Mesendoderm (in vitro differentiated cells): ENCODE measurements around the gene RTL5. TPM values are rescaled to one million over a fixed set of nuclear protein-coding genes. Genes with fewer than 3 reads are reported as not detected.
"Not testable (repeated sequence)": the region's sequence is repeated elsewhere in the genome, so short reads cannot be mapped to it uniquely, and the experiment has no call there.

ENCODE experiments used
- DNase-seq: peaks from one replicate; pipeline ENCODE4 v3.0.0; 2013
- H2AK5ac ChIP-seq: 2 replicates; pipeline ENCODE4 v1.6.1; 2013; ENCODE audit warnings: low read length, inconsistent platforms
- H2BK120ac ChIP-seq: 2 replicates; pipeline ENCODE4 v1.6.1; 2013; ENCODE audit warnings: low read depth, mild to moderate bottlenecking, low read length, moderate library complexity, mixed read lengths
- H2BK15ac ChIP-seq: replicated peaks from 2 replicates; pipeline ENCODE4 v1.6.1; 2013; ENCODE audit warnings: low read depth, mild to moderate bottlenecking, moderate library complexity
- H2BK5ac ChIP-seq: 2 replicates; pipeline ENCODE4 v1.6.1; 2013; ENCODE audit warnings: low read length, inconsistent platforms
- H3K18ac ChIP-seq: 2 replicates; pipeline ENCODE4 v1.6.1; 2013; ENCODE audit warnings: mild to moderate bottlenecking, low read length, mixed read lengths
- H3K23ac ChIP-seq: one replicate; pipeline ENCODE4 v1.6.1; 2013; ENCODE audit warnings: low read length
- H3K27ac ChIP-seq: 2 replicates; pipeline ENCODE4 v1.5.1; 2013; ENCODE audit warnings: low read depth, mild to moderate bottlenecking, inconsistent platforms, low read length, moderate library complexity
- H3K27me3 ChIP-seq: 2 replicates; pipeline ENCODE4 v1.6.1; 2013; ENCODE audit warnings: low read length, control low read depth, mild to moderate bottlenecking, inconsistent platforms; ENCODE audit not compliant: insufficient read depth, poor library complexity
- H3K36me3 ChIP-seq: 2 replicates; pipeline ENCODE4 v1.6.1; 2013; ENCODE audit warnings: low read length, inconsistent platforms; ENCODE audit not compliant: control insufficient read depth, insufficient read depth
- H3K4ac ChIP-seq: one replicate; pipeline ENCODE4 v1.6.1; 2013; ENCODE audit warnings: low read depth, mild to moderate bottlenecking, low read length, moderate library complexity
- H3K4me1 ChIP-seq: 2 replicates; pipeline ENCODE4 v1.6.1; 2013; ENCODE audit warnings: low read depth, low read length, inconsistent platforms; ENCODE audit not compliant: control insufficient read depth
- H3K4me2 ChIP-seq: 2 replicates; pipeline ENCODE4 v1.6.1; 2013; ENCODE audit warnings: low read length
- H3K4me3 ChIP-seq: 2 replicates; pipeline ENCODE4 v1.5.1; 2013; ENCODE audit warnings: mild to moderate bottlenecking, low read length
- H3K56ac ChIP-seq: one replicate; pipeline ENCODE4 v1.6.1; 2013; ENCODE audit warnings: low read length
- H3K79me1 ChIP-seq: 2 replicates; pipeline ENCODE4 v1.6.1; 2013; ENCODE audit warnings: low read length, inconsistent platforms
- H3K79me2 ChIP-seq: 2 replicates; pipeline ENCODE4 v1.6.1; 2013; ENCODE audit warnings: mild to moderate bottlenecking, low read length; ENCODE audit not compliant: control insufficient read depth, insufficient read depth
- H3K9ac ChIP-seq: 2 replicates; pipeline ENCODE4 v1.6.1; 2013; ENCODE audit warnings: low read length, inconsistent platforms
- H4K5ac ChIP-seq: one replicate; pipeline ENCODE4 v1.6.1; 2013; ENCODE audit warnings: low read length
- H4K8ac ChIP-seq: one replicate; pipeline ENCODE4 v1.6.1; 2013; ENCODE audit warnings: low read depth, mild to moderate bottlenecking, control low read depth, low read length, moderate library complexity
- WGBS: extraction: QIAGEN DNeasy Blood & Tissue Kit; methylation state at CpG from one replicate; pipeline ENCODE4 v1.1.7; 2013; ENCODE audit warnings: low lambda C conversion rate, missing lambda C conversion rate; ENCODE audit not compliant: insufficient coverage; ENCODE audit errors: extremely low coverage; 5-methylcytosine and 5-hydroxymethylcytosine counted together
- polyA plus RNA-seq, 2 experiments: library from polyadenylated mRNA; stranded (reverse); fragments of 200-250 nt; gene quantifications; one replicate each; pipeline ENCODE4 v1.2.3, GENCODE V29; 2013

RTL5 gene
- polyA plus RNA-seq (2013, experiment 1 of 2) = 2.7 TPM
- 2.7 TPM for polyA plus RNA-seq (2013, experiment 2 of 2)

DNA sequence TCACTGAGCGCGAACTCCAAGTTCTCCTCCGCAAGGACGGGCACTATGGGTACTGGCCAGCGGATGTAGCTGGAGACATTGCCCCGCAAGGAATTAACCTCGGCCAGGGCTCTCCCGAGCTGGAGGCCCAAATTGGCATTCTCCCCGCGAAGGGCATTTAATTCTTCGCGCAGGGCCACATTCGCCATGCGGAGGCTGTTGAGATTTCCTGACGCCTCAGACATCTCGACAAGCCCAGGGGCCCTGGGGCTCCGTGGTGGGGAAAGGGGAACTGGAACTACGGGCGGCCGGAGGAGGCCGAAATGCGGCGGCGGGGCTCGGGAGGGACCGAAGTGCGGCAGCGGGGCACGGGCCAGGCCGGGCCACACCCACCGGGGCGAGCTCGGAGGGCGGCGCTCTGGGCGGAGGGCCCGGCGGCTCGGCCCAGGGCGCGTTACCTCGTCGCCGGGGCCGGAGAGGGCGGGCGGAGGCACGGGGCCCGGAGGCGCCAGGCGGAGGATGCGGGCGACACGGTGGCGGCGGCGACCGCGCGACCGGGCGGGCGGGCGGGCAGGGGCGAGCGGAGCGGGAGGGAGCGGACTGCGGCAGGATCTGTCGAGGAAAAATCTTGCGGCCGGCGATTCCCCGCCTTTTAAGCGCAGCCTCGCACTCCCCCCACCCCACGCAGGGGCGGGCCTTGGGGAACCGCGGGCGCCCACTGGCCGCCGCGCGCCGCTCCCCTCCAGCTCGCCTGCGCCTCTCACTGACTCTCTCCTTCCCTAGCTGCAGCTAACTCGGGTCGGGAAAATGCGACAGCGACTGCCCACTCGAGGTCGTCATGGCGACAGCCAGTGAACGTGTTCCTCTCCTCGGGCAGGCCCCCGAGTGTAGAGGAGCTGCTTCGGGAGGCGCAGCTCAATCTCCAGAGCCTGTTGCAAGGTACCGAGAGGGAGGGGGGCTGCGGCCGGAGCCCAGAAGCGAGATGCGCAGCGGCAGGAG is at the start of gene RTL5:
Gene RTL5, minus strand, starts transcription at position 599 of the 978 bp plus-strand sequence.
- Histone ChIP-seq H3K9ac (peak within 1 kb of the TSS; percentile 68), H3K4me2 (peak within 1 kb of the TSS; percentile 61), H3K79me1 (no peaks in the 10 kb centered on the region), H3K4me3 (peak within 1 kb of the TSS; percentile 34), H2BK120ac (no peak within 1 kb of the TSS), H4K8ac (no peak within 1 kb of the TSS), H3K4ac (no peak within 1 kb of the TSS), H2BK5ac (no peak within 1 kb of the TSS), H2AK5ac (no peak within 1 kb of the TSS), H3K23ac (no peak within 1 kb of the TSS), H3K27ac (no peak within 1 kb of the TSS), H3K36me3 (no peaks in the 10 kb centered on the region), H2BK15ac (no peak within 1 kb of the TSS), H3K4me1 (no peaks in the 10 kb centered on the region), H4K5ac (no peak within 1 kb of the TSS), H3K56ac (peak within 1 kb of the TSS; percentile 76), H3K79me2 (no peaks in the 10 kb centered on the region), H3K27me3 (no peaks in the 10 kb centered on the region), H3K18ac (peak within 1 kb of the TSS; percentile 56)
- DNase-seq = peak; percentile 94
- WGBS = no CpG with 5 or more reads among the region's 106 CpGs

GRCh38 chrX:72180539-72180938 is 48.8 kb upstream of the RTL5 start:
- H2BK15ac ChIP-seq = no peak overlapping the region
- H2BK5ac ChIP-seq = no peak overlapping the region
- H3K9ac ChIP-seq = no peak overlapping the region
- H4K5ac ChIP-seq = no peak overlapping the region
- no peak overlapping the region for H2BK120ac ChIP-seq
- H3K27ac ChIP-seq = no peak overlapping the region
- H3K27me3 ChIP-seq = no peaks in the 10 kb centered on the region
- no peaks in the 10 kb centered on the region for H3K36me3 ChIP-seq
- H3K4me1 ChIP-seq = peaks cover 2% of the 10 kb centered on the region
- H2AK5ac ChIP-seq = no peak overlapping the region
- no peak overlapping the region for H3K23ac ChIP-seq
- H4K8ac ChIP-seq = no peak overlapping the region
- H3K4me2 ChIP-seq = no peak overlapping the region
- no peak overlapping the region for H3K18ac ChIP-seq
- peak overlapping the region; percentile 25 for H3K56ac ChIP-seq
- no CpG with 5 or more reads among the region's 1 CpG for WGBS
- no peak overlapping the region for H3K4ac ChIP-seq
- peaks cover 9% of the 10 kb centered on the region for H3K79me2 ChIP-seq
- peaks cover 3% of the 10 kb centered on the region for H3K79me1 ChIP-seq
- no peak for DNase-seq
- H3K4me3 ChIP-seq = no peak overlapping the region

- Histone ChIP-seq H3K4me3 (no peak overlapping the region), H3K23ac (no peak overlapping the region), H2BK15ac (no peak overlapping the region), H3K79me2 (peaks cover 3% of the 10 kb centered on the region), H3K27me3 (no peaks in the 10 kb centered on the region), H3K79me1 (no peaks in the 10 kb centered on the region), H3K56ac (no peak overlapping the region), H4K8ac (no peak overlapping the region), H3K4me1 (no peaks in the 10 kb centered on the region), H3K18ac (no peak overlapping the region), H2AK5ac (no peak overlapping the region), H3K4me2 (no peak overlapping the region), H3K9ac (no peak overlapping the region), H3K27ac (no peak overlapping the region), H2BK120ac (no peak overlapping the region), H3K4ac (no peak overlapping the region), H4K5ac (no peak overlapping the region), H3K36me3 (no peaks in the 10 kb centered on the region), H2BK5ac (no peak overlapping the region)
- DNase-seq = no peak
- no CpG with 5 or more reads among the region's 2 CpGs for WGBS
Observed at GRCh38 chrX:72176981-72177380, 45.3 kb upstream of the RTL5 start.

- H3K79me2 ChIP-seq, DNase-seq, H3K27me3 ChIP-seq, H2BK15ac ChIP-seq, H3K23ac ChIP-seq, H3K4me1 ChIP-seq, H3K56ac ChIP-seq, H2BK5ac ChIP-seq, H4K8ac ChIP-seq, H3K9ac ChIP-seq, H2BK120ac ChIP-seq, H4K5ac ChIP-seq, H2AK5ac ChIP-seq, H3K4me3 ChIP-seq, H3K18ac ChIP-seq, H3K4ac ChIP-seq, H3K36me3 ChIP-seq, H3K79me1 ChIP-seq, H3K4me2 ChIP-seq, H3K27ac ChIP-seq: not testable (repeated sequence)
- WGBS = no CpG with 5 or more reads among the region's 5 CpGs
Observed at GRCh38 chrX:72176289-72176688, 44.6 kb upstream of the RTL5 start.

DNA sequence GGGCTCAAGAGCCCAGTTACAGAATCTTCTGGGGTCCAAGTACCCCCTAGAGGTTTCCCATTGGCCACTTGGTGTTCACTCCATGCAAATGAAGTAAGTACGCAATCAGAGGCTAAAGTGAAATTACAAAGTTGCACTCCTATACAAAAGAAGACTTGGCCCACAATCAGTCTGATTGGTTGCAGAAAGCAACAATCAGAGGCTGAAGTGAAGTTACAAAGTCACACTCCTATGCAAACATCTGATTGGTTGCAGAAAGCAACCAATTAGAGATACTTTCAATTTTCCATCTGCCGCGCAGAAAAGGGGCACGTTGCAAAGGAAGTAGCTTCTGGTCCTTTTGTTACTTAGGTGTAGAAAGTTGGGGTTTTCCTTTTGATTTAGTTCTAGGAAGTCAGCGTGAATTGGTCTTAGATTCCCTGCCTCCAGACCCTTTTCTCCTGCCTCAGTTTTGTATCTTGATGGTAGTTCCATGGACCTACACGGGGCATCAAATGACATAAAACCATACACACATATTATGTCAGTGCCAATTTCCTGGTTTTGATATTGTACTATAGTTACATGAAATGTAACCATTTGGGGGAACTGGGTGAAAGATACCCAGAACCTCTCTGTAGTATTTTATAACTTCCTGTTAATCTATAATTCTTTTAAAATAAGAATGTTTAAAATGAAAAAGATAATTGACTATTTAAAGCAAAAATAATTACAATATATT is 37.5 kb upstream of the RTL5 start:
- no peaks in the 10 kb centered on the region for H3K79me2 ChIP-seq
- no CpG with 5 or more reads among the region's 6 CpGs for WGBS
- no peak overlapping the region for H2BK5ac ChIP-seq
- no peak overlapping the region for H3K4me2 ChIP-seq
- no peak overlapping the region for H2BK120ac ChIP-seq
- H3K4me1 ChIP-seq = no peaks in the 10 kb centered on the region
- no peak overlapping the region for H3K18ac ChIP-seq
- H3K56ac ChIP-seq = no peak overlapping the region
- no peak for DNase-seq
- H3K27me3 ChIP-seq = no peaks in the 10 kb centered on the region
- no peak overlapping the region for H3K23ac ChIP-seq
- no peak overlapping the region for H3K9ac ChIP-seq
- H4K5ac ChIP-seq = no peak overlapping the region
- H3K4me3 ChIP-seq = no peak overlapping the region
- no peaks in the 10 kb centered on the region for H3K36me3 ChIP-seq
- no peak overlapping the region for H2AK5ac ChIP-seq
- H3K27ac ChIP-seq = no peak overlapping the region
- H3K79me1 ChIP-seq = no peaks in the 10 kb centered on the region
- no peak overlapping the region for H2BK15ac ChIP-seq
- H4K8ac ChIP-seq = no peak overlapping the region
- no peak overlapping the region for H3K4ac ChIP-seq
